Astrocyte of the cerebellum (primary cell): ENCODE results near the gene CRELD2.

Experiments used
- DNase-seq: peaks from one replicate; pipeline ENCODE4 v3.0.0-alpha.2; 2011; ENCODE audit warnings: low read depth
- H3K4me3 ChIP-seq: 2 replicates; pipeline ENCODE4 v1.5.1; 2011; ENCODE audit warnings: mild to moderate bottlenecking, low read depth, low read length, moderate library complexity
- CTCF ChIP-seq: IDR thresholded peaks from 2 replicates; pipeline ENCODE4 v1.5.1; 2012; ENCODE audit warnings: low read length, low read depth, moderate library complexity, mild to moderate bottlenecking; ENCODE audit errors: missing control alignments
- in situ Hi-C: cut with HindIII; loops from 2 replicates; pipeline ENCODE4 v1.10.0; 2017; ENCODE audit warnings: low sequenced_read_pairs

CRELD2 gene

GRCh38 chr22:49936973-49937757 is 18.7 kb downstream of the CRELD2 start:
- in situ Hi-C loops: loop anchor here (10.0 kb wide), 1 partner anchor 78 kb away; the partner anchor contains the start of gene IL17REL
- no peak for TF ChIP-seq CTCF
- H3K4me3 ChIP-seq: no peak overlapping the region
- DNase-seq: no peak

- no peak overlapping the region for H3K4me3 ChIP-seq
- in situ Hi-C loops: loop anchor here (10.0 kb wide), 1 partner anchor 77 kb away; the partner anchor contains the start of gene IL17REL
- DNase-seq: no peak
- TF ChIP-seq CTCF: no peak
Observed at GRCh38 chr22:49937758-49938564, 19.5 kb downstream of the CRELD2 start.

GRCh38 chr22:49938565-49939136 is 20.2 kb downstream of the CRELD2 start:
- no peak for TF ChIP-seq CTCF
- in situ Hi-C loops: loop anchor here (10.0 kb wide), 1 partner anchor 76 kb away; the partner anchor contains the start of gene IL17REL
- no peak overlapping the region for H3K4me3 ChIP-seq
- DNase-seq: no peak

- no peak overlapping the region for H3K4me3 ChIP-seq
- in situ Hi-C loops: no loop called here
- no peak for TF ChIP-seq CTCF
- no peak for DNase-seq
Observed at GRCh38 chr22:49941507-49942316, 23.3 kb downstream of the CRELD2 start.

- in situ Hi-C loops: no loop called here
- H3K4me3 ChIP-seq: no peak overlapping the region
- DNase-seq: no peak
- no peak for TF ChIP-seq CTCF
Observed at GRCh38 chr22:49942565-49943404, 24.4 kb downstream of the CRELD2 start.
